Gastrocnemius medialis (tissue), 4 donors: Measurements from ENCODE around the gene ARFGEF3. TPM values are rescaled to one million over a fixed set of nuclear protein-coding genes. Genes with fewer than 3 reads are reported as not detected.

Source experiments
- ATAC-seq, 2 donors: fragments of 150-250 bp; one replicate each; pipeline ENCODE4 v1.9.1; 2016
- DNase-seq, 2 donors: peaks; one replicate each; pipeline ENCODE4 v3.0.0-alpha.2; 2019
- H3K27ac ChIP-seq, 4 donors: fragments of 200-600 bp; sonication (generic); 1 replicate in 1 of 4; 2 replicates in 3 of 4; pipeline ENCODE4 v1.5.1; 2016 to 2018; ENCODE audit warnings: mild to moderate bottlenecking in 2 of 4, moderate library complexity in 1 of 4
- H3K27me3 ChIP-seq, 3 donors: fragments of 200-600 bp; sonication (generic) in 2 of 3; 1 replicate in 1 of 3; 2 replicates in 2 of 3; pipeline versions ENCODE4 v1.5.1 to v1.6.0; 2016 to 2019; ENCODE audit warnings: mild to moderate bottlenecking in 1 of 3, moderate library complexity in 1 of 3
- H3K36me3 ChIP-seq, 2 donors: fragments of 200-600 bp; sonication (generic) in 1 of 2; one replicate each; pipeline ENCODE4 v1.5.1; 2017 to 2018
- H3K4me1 ChIP-seq, 2 donors: fragments of 200-600 bp; sonication (generic) in 1 of 2; one replicate each; pipeline ENCODE4 v1.5.1; 2016 to 2017; ENCODE audit warnings: mild to moderate bottlenecking in 2 of 2
- H3K4me3 ChIP-seq, 4 donors: fragments of 200-600 bp; sonication (generic) in 3 of 4; 1 replicate in 1 of 4; 2 replicates in 3 of 4; pipeline ENCODE4 v1.5.1; 2016 to 2019; ENCODE audit warnings: mild to moderate bottlenecking in 2 of 4
- H3K9me3 ChIP-seq, 3 donors: fragments of 200-600 bp; sonication (generic) in 2 of 3; 1 replicate in 1 of 3; 2 replicates in 2 of 3; pipeline ENCODE4 v1.5.1; 2016 to 2019
- POLR2A ChIP-seq, 2 donors: fragments of 450-650 bp; IDR thresholded peaks; one replicate each; pipeline ENCODE4 v1.6.1; 2017; ENCODE audit warnings: antibody characterized with exemption in 2 of 2, mild to moderate bottlenecking in 2 of 2, moderate library complexity in 2 of 2
- in situ Hi-C, 4 donors: fragments of 200-750 bp; cut with MboI; loops; one replicate each; pipeline versions ENCODE4 v1.15.0 to v1.8.0; 2017; ENCODE audit warnings: low sequenced_read_pairs in 4 of 4
- intact Hi-C: fragments of 100-400 bp; cut with DNase I; formaldehyde crosslinking; loops from one replicate; pipeline ENCODE4 v1.15.1; 2023; ENCODE audit warnings: low total_unique reads
- total RNA-seq, 4 donors: library from RNA; depleted of rRNA; stranded (reverse); fragments of >200 nt; gene quantifications; one replicate each; pipeline versions ENCODE4 v1.1.0 to v1.2.3, GENCODE V29; 2016
- TF ChIP-seq, protein P1 (sequence below), 5 experiments: fragments of 450-650 bp in 3 of 5; fragments of 200-600 bp in 2 of 5; sonication (generic) in 2 of 5; IDR thresholded peaks in 4 of 5; conservative IDR thresholded peaks in 1 of 5; 1 replicate in 4 of 5; 2 replicates in 1 of 5; pipeline ENCODE4 v1.5.1; 2016 to 2019; ENCODE audit warnings: antibody characterized with exemption in 5 of 5, mild to moderate bottlenecking in 3 of 5, moderate library complexity in 3 of 5

Gene ARFGEF3
- total RNA-seq, 4 donors from 2014 or later, result 0.40 to 0.78 (median 0.52) TPM

GRCh38 chr6:138175596-138175995 is 13.9 kb downstream of the ARFGEF3 start:
- DNase-seq (no peak), ATAC-seq (no peak)
- Histone ChIP-seq H3K4me3 (no peak overlapping the region), H3K4me1 (no peaks in the 10 kb centered on the region), H3K27me3 (no peaks in the 10 kb centered on the region), H3K9me3 (peaks cover 0 to 4% (median 0%) of the 10 kb centered on the region in 3 donors), H3K27ac (no peak overlapping the region), H3K36me3 (no peaks in the 10 kb centered on the region)
- in situ Hi-C loops, result no loop called here
- intact Hi-C loops, result no loop called here
- TF ChIP-seq, protein P1, sequence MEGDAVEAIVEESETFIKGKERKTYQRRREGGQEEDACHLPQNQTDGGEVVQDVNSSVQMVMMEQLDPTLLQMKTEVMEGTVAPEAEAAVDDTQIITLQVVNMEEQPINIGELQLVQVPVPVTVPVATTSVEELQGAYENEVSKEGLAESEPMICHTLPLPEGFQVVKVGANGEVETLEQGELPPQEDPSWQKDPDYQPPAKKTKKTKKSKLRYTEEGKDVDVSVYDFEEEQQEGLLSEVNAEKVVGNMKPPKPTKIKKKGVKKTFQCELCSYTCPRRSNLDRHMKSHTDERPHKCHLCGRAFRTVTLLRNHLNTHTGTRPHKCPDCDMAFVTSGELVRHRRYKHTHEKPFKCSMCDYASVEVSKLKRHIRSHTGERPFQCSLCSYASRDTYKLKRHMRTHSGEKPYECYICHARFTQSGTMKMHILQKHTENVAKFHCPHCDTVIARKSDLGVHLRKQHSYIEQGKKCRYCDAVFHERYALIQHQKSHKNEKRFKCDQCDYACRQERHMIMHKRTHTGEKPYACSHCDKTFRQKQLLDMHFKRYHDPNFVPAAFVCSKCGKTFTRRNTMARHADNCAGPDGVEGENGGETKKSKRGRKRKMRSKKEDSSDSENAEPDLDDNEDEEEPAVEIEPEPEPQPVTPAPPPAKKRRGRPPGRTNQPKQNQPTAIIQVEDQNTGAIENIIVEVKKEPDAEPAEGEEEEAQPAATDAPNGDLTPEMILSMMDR (IDR thresholded peaks at IDR 0.05 in 4 of 5, conservative IDR thresholded peaks at IDR 0.05 in 1 of 5), result no peak
- no peak for TF ChIP-seq POLR2A (IDR thresholded peaks at IDR 0.05)

DNA sequence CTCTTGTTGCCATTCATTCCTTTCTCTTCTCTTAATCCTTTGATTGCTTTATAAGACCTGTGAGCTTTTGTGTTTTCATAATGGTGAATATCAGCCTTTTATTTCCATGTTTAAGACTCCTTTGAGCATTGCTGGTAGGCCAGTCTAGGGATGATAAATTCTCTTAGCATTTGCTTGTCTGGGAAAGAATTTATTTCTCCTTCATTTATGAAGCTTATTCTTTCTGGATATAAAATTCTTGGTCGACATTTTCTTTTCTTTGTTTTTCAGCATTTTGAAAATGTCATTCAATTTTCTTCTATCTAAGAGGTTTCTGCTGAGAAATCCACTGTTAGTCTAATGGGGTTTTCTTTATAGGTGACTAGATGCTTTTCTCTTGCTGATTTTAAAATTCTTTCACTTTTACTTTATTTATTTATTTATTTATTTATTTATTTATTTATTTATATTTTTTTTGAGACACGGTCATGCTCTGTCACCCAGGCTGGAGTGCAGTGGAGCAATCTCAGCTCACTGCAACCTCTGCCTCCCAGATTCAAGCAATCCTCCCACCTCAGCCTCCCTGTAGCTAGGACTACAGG is 15.0 kb downstream of the ARFGEF3 start:
- DNase-seq, result no peak
- Histone ChIP-seq H3K36me3 (no peaks in the 10 kb centered on the region), H3K27me3 (no peaks in the 10 kb centered on the region), H3K9me3 (peaks cover 0 to 4% (median 0%) of the 10 kb centered on the region in 3 donors), H3K4me3 (no peak overlapping the region), H3K4me1 (no peaks in the 10 kb centered on the region), H3K27ac (no peak overlapping the region)
- in situ Hi-C loops, result no loop called here
- intact Hi-C loops, result no loop called here
- no peak for ATAC-seq
- TF ChIP-seq POLR2A (IDR thresholded peaks at IDR 0.05), result no peak
- TF ChIP-seq, protein P1 (IDR thresholded peaks at IDR 0.05 in 4 of 5, conservative IDR thresholded peaks at IDR 0.05 in 1 of 5), result no peak

DNA sequence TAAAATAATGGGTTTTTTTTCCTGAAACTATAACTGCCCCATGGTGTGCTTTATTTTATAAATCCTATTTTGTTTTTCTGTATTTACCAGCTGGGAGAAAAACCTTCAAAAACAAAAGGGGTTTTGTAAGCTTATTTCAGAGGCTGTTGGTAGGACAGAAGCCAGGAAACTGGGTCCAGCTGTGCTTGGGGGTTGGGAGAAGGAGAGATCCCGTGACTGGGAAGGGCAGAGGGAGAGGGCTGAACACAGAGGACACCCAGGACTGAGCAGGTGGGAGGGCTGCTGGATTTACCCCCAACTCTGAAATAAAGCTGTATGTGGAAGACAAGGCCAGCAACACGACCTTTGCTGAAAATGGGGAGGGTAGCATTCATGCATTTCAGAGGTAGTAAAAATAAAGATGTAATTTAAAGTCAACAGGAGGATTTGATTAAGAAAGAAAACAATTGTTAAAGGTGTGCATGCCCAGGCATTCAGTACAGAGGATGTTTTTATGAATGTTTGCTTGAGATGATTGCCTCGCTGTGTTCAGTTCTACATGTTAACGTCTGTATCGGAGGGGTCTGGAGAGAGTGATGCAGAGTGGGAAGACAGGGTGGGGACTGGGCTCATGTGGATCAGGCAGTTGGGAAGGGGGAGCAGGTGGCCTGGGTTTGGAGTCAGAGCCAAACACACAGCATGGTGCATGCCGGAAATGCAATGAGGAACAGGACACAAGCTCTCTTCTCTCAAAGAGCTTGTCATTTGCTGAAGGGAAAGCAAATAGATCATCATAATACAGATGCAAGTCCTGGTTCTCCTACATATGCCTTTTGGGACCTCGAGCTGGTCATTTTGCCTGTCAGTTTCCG is 21.4 kb downstream of the ARFGEF3 start:
- no peak overlapping the region for H3K4me3 ChIP-seq
- no peaks in the 10 kb centered on the region for H3K36me3 ChIP-seq
- DNase-seq, result no peak
- H3K9me3 ChIP-seq, result peaks cover 0 to under 1% (median 0%) of the 10 kb centered on the region in 3 donors
- H3K4me1 ChIP-seq, result no peaks in the 10 kb centered on the region
- in situ Hi-C loops (no loop called here), intact Hi-C loops (no loop called here)
- no peaks in the 10 kb centered on the region for H3K27me3 ChIP-seq
- TF ChIP-seq POLR2A (IDR thresholded peaks at IDR 0.05), result no peak
- TF ChIP-seq, protein P1 (IDR thresholded peaks at IDR 0.05 in 4 of 5, conservative IDR thresholded peaks at IDR 0.05 in 1 of 5), result no peak
- ATAC-seq, result no peak
- H3K27ac ChIP-seq, result no peak overlapping the region

DNA sequence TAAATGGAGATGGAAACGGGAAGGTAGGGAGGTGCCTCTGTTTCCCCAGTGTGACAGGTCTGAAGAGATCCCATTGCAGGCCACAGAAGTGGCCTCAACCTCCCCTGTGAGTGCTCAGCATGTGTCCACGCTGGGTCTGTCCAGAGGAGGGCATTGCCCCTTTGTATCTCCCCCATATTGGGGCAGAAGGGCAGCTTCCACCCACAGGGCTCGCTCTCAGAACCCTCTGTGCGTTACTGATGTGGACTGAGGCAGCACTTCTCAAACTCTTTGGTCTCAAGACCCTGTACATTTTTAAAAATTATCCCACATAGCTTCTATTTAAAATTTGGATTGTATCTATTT is 22.0 kb downstream of the ARFGEF3 start:
- no peaks in the 10 kb centered on the region for H3K9me3 ChIP-seq
- ATAC-seq, result no peak
- H3K36me3 ChIP-seq, result no peaks in the 10 kb centered on the region
- in situ Hi-C loops (no loop called here), intact Hi-C loops (no loop called here)
- no peaks in the 10 kb centered on the region for H3K4me1 ChIP-seq
- no peak overlapping the region for H3K4me3 ChIP-seq
- H3K27ac ChIP-seq, result no peak overlapping the region
- TF ChIP-seq, protein P1 (IDR thresholded peaks at IDR 0.05 in 4 of 5, conservative IDR thresholded peaks at IDR 0.05 in 1 of 5), result no peak
- TF ChIP-seq POLR2A (IDR thresholded peaks at IDR 0.05), result no peak
- no peaks in the 10 kb centered on the region for H3K27me3 ChIP-seq
- DNase-seq, result no peak
